Inflammatory macrophage (primary cell): ENCODE results near the gene PTGDS.

Source experiments
- DNase-seq, 2 donors: peaks; one replicate each; pipeline ENCODE4 v3.0.0-alpha.2; 2020 to 2022

Gene PTGDS

GRCh38 chr9:137026384-137026783, 49.1 kb downstream of the PTGDS start:
- no peak for DNase-seq

- no peak for DNase-seq
Observed at GRCh38 chr9:137026828-137027227, 49.5 kb downstream of the PTGDS start.

GRCh38 chr9:137027369-137028262, 50.3 kb downstream of the PTGDS start, which contains the start of gene ABCA2:
ABCA2 (minus strand) TSS chr9:137028237; CDS start chr9:137028140, 97 bp downstream.
- DNase-seq: peak in 1 of 2 donors; percentile 38

GRCh38 chr9:137028263-137029057, 51.2 kb downstream of the PTGDS start:
- peak; percentile 41 to 78 for DNase-seq

GRCh38 chr9:137029058-137029936, 52.0 kb downstream of the PTGDS start:
- peak; percentile 77 to 80 for DNase-seq

- peak in 1 of 2 donors; percentile 34 for DNase-seq
Observed at GRCh38 chr9:137030006-137030405, 52.7 kb downstream of the PTGDS start.

- DNase-seq: peak; percentile 60 to 76
Observed at GRCh38 chr9:137030538-137031527, 53.5 kb downstream of the PTGDS start.
